Caco-2 (cell line): ENCODE measurements around the gene DMAC2L. TPM values are rescaled to one million over a fixed set of nuclear protein-coding genes. Genes with fewer than 3 reads are reported as not detected.
"Not testable (repeated sequence)": the region's sequence is repeated elsewhere in the genome, so short reads cannot be mapped to it uniquely, and the experiment has no call there.

ENCODE experiments used
- BruUV-seq: library from RNA; stranded (reverse); fragments of 400-500 nt; replicated peaks from 2 replicates; lab custom pipeline; 2021; lab: Mats Ljungman, UMichigan
- CTCF ChIA-PET: fragments of 300-600 bp; sonication (Branson Sonifier 250); formaldehyde crosslinking; loops from one replicate; lab custom pipeline; 2022; ENCODE audit warnings: antibody characterized with exemption; lab: Charles Lee
- POLR2A ChIA-PET: fragments of 300-600 bp; sonication (Branson Sonifier 250); formaldehyde crosslinking; loops from one replicate; lab custom pipeline; 2022; ENCODE audit warnings: antibody characterized with exemption; lab: Charles Lee
- DNase-seq, 2 experiments: peaks; one replicate each; pipeline versions ENCODE4 v3.0.0 to v3.0.0-alpha.2; 2020 to 2022
- H3K27me3 ChIP-seq: replicated peaks from 2 replicates; pipeline ENCODE4 v1.6.0; 2011; ENCODE audit warnings: low read length; ENCODE audit not compliant: control insufficient read depth, insufficient read depth
- H3K36me3 ChIP-seq: 2 replicates; pipeline ENCODE4 v1.5.1; 2011; ENCODE audit warnings: low read length; ENCODE audit not compliant: control insufficient read depth, insufficient read depth
- H3K4me1 ChIP-seq: fragments of 250-450 bp; sonication (Bioruptor Pico); 2 replicates; pipeline ENCODE4 v1.5.1; 2020; ENCODE audit warnings: mild to moderate bottlenecking
- H3K4me3 ChIP-seq: 2 replicates; pipeline ENCODE4 v1.5.1; 2011; ENCODE audit warnings: low read depth, mild to moderate bottlenecking, control low read depth, low read length
- H3K9me3 ChIP-seq: fragments of 250-450 bp; sonication (Bioruptor Pico); 2 replicates; pipeline ENCODE4 v1.5.1; 2020; ENCODE audit warnings: mild to moderate bottlenecking, moderate library complexity
- H3K27ac Mint-ChIP-seq: one replicate; pipeline ENCODE4 v1.8.0; 2022; ENCODE audit warnings: mixed read lengths; ENCODE audit not compliant: unreplicated experiment
- H3K27me3 Mint-ChIP-seq: one replicate; pipeline ENCODE4 v1.8.0; 2022; ENCODE audit warnings: mixed read lengths; ENCODE audit not compliant: insufficient read depth, unreplicated experiment
- H3K36me3 Mint-ChIP-seq: one replicate; pipeline ENCODE4 v1.8.0; 2022; ENCODE audit warnings: mild to moderate bottlenecking, mixed read lengths; ENCODE audit not compliant: insufficient read depth, unreplicated experiment
- H3K4me1 Mint-ChIP-seq: one replicate; pipeline ENCODE4 v1.8.0; 2022; ENCODE audit warnings: low read depth, mixed read lengths; ENCODE audit not compliant: unreplicated experiment
- H3K4me3 Mint-ChIP-seq: one replicate; pipeline ENCODE4 v1.8.0; 2022; ENCODE audit warnings: mild to moderate bottlenecking, moderate library complexity, mixed read lengths; ENCODE audit not compliant: unreplicated experiment
- H3K9me3 Mint-ChIP-seq: one replicate; pipeline ENCODE4 v1.8.0; 2022; ENCODE audit warnings: mixed read lengths; ENCODE audit not compliant: unreplicated experiment
- intact Hi-C: fragments of 100-400 bp; cut with micrococcal nuclease; formaldehyde crosslinking; loops from one replicate; pipeline ENCODE4 v1.10.0; 2022; ENCODE audit not compliant: unreplicated experiment
- total RNA-seq: library from RNA; stranded (reverse); gene quantifications from 2 replicates; pipeline ENCODE4 v1.2.3, GENCODE V29; 2022
- TF ChIP-seq, protein P1 (sequence below), 2 experiments: fragments of 200-600 bp in 1 of 2; IDR thresholded peaks; 1 replicate in 1 of 2; 2 replicates in 1 of 2; pipeline versions ENCODE4 v1.5.1 to v1.8.0; 2011 to 2022; ENCODE audit warnings: antibody characterized with exemption in 1 of 2, control low read depth in 1 of 2, inconsistent platforms in 1 of 2, low read depth in 1 of 2, low read length in 1 of 2, mild to moderate bottlenecking in 1 of 2, moderate library complexity in 1 of 2; ENCODE audit not compliant: insufficient read depth in 1 of 2, severe bottlenecking in 1 of 2, unreplicated experiment in 1 of 2

Gene DMAC2L
- total RNA-seq, 1 experiment from 2014 or later, result 27.6 TPM

DNA sequence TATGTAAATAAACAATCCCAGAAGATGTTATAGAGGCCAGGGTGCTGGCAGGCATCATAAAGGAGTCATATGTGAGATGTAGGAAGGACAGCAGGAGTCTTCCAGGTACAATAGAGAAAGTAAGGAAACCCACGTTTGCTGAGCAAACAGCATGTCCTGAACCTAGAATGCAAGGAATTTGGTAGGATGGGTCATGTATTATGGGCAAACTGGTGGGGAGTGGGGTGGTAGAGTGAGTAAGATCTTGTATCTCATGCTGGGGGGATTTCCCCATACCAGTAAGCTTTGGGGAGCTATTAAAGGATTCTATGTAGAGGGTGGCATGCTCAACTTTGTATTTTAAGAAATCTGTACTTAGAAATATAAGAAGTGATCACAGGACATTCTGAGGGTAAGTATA lies 43.6 kb downstream of the DMAC2L start:
- Mint-ChIP-seq H3K4me3 (no peak overlapping the region), H3K4me1 (peaks cover 7% of the 10 kb centered on the region), H3K36me3 (no peaks in the 10 kb centered on the region), H3K9me3 (no peaks in the 10 kb centered on the region), H3K27ac (no peak overlapping the region), H3K27me3 (no peaks in the 10 kb centered on the region)
- no peaks in the 10 kb centered on the region for H3K9me3 ChIP-seq
- intact Hi-C loops, result no loop called here
- TF ChIP-seq, protein P1, sequence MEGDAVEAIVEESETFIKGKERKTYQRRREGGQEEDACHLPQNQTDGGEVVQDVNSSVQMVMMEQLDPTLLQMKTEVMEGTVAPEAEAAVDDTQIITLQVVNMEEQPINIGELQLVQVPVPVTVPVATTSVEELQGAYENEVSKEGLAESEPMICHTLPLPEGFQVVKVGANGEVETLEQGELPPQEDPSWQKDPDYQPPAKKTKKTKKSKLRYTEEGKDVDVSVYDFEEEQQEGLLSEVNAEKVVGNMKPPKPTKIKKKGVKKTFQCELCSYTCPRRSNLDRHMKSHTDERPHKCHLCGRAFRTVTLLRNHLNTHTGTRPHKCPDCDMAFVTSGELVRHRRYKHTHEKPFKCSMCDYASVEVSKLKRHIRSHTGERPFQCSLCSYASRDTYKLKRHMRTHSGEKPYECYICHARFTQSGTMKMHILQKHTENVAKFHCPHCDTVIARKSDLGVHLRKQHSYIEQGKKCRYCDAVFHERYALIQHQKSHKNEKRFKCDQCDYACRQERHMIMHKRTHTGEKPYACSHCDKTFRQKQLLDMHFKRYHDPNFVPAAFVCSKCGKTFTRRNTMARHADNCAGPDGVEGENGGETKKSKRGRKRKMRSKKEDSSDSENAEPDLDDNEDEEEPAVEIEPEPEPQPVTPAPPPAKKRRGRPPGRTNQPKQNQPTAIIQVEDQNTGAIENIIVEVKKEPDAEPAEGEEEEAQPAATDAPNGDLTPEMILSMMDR (IDR thresholded peaks at IDR 0.05; ENCODE audit: insufficient read depth in 1 of 2, low read depth in 1 of 2, low read length in 1 of 2, severe bottlenecking in 1 of 2, unreplicated experiment in 1 of 2), result no peak
- ChIA-PET POLR2A (no interaction called here), CTCF (no interaction called here)
- DNase-seq, result no peak
- H3K4me3 ChIP-seq, result no peak overlapping the region
- no peaks in the 10 kb centered on the region for H3K4me1 ChIP-seq
- H3K27me3 ChIP-seq, result no peaks in the 10 kb centered on the region
- no peaks in the 10 kb centered on the region for H3K36me3 ChIP-seq
- no TSS peak for BruUV-seq

DNA sequence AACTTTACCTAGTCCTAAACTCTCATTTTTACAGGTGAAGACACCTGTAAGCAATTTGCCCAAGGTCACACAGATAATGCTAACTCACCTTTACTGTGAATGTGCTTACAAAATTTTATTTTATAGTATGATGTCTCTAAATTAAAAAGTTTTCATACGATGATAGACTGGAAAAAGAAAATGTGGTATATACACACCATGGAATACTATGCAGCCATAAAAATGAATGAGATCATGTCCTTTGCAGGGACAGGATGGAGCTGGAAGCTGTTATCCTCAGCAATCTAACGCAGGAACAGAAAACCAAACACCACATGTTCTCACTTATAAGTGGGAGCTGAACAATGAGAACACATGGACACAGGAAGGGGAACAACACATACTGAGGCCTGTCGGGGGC lies 44.2 kb downstream of the DMAC2L start:
- H3K4me1 Mint-ChIP-seq, DNase-seq, H3K27ac Mint-ChIP-seq, intact Hi-C loops, H3K36me3 ChIP-seq, H3K36me3 Mint-ChIP-seq, POLR2A ChIA-PET, H3K27me3 ChIP-seq, H3K4me3 ChIP-seq, H3K9me3 Mint-ChIP-seq, CTCF ChIA-PET, H3K27me3 Mint-ChIP-seq, BruUV-seq, H3K9me3 ChIP-seq, H3K4me3 Mint-ChIP-seq, H3K4me1 ChIP-seq: not testable (repeated sequence)

DNA sequence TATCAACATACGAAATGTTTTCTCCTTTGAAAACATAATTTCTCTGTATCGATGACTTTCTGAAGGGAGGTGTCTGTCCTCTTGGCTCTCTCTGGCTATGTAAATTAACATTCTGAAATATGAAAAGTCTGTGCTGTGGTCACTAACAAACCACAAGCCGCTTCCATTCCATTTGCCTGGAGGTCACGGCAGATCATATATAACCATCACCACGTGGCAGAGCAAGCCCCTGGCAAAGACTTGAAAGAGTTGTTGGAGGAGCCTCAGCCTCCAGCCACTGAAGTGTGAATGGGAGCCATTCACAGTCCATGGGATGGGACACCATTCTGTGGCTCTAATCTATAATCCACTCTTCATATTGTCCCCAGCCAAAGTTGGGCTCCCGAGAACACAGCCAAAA lies 45.0 kb downstream of the DMAC2L start:
- no peak overlapping the region for H3K4me3 ChIP-seq
- Mint-ChIP-seq H3K4me3 (no peak overlapping the region), H3K27me3 (no peaks in the 10 kb centered on the region), H3K4me1 (peaks cover 7% of the 10 kb centered on the region), H3K27ac (no peak overlapping the region), H3K9me3 (no peaks in the 10 kb centered on the region), H3K36me3 (no peaks in the 10 kb centered on the region)
- ChIA-PET CTCF (no interaction called here), POLR2A (no interaction called here)
- no peaks in the 10 kb centered on the region for H3K4me1 ChIP-seq
- no peaks in the 10 kb centered on the region for H3K9me3 ChIP-seq
- DNase-seq, result no peak
- no TSS peak for BruUV-seq
- no peaks in the 10 kb centered on the region for H3K36me3 ChIP-seq
- TF ChIP-seq, protein P1 (IDR thresholded peaks at IDR 0.05; ENCODE audit: insufficient read depth in 1 of 2, low read depth in 1 of 2, low read length in 1 of 2, severe bottlenecking in 1 of 2, unreplicated experiment in 1 of 2), result no peak
- intact Hi-C loops, result no loop called here
- no peaks in the 10 kb centered on the region for H3K27me3 ChIP-seq
